ENCODE results near the gene SERPIND1.

- TF ChIP-seq CTCF (IDR thresholded peaks at IDR 0.05; ENCODE audit: low read depth, low read length, poor library complexity, severe bottlenecking) = no peak
- no peak for TF ChIP-seq EZH2phosphoT487 (IDR thresholded peaks at IDR 0.05; ENCODE audit: borderline replicate concordance, low read length)
These were observed 31.1 kb upstream of the SERPIND1 start for GRCh38 chr22:20742764-20743163.

All from DOHH2 (cell line).